Peyer's patch (tissue), 4 donors: Measurements from ENCODE around the gene SAYSD1. TPM values are rescaled to one million over a fixed set of nuclear protein-coding genes. Genes with fewer than 3 reads are reported as not detected.
"Not testable (repeated sequence)": the region's sequence is repeated elsewhere in the genome, so short reads cannot be mapped to it uniquely, and the experiment has no call there.

ENCODE experiments used
- DNase-seq, 3 donors: peaks; one replicate each; pipeline ENCODE4 v3.0.0-alpha.2; 2017 to 2019
- H3K27ac ChIP-seq, 4 donors: fragments of 200-600 bp; sonication (generic); one replicate each; pipeline ENCODE4 v1.5.1; 2016 to 2019
- H3K27me3 ChIP-seq, 2 donors: fragments of 200-600 bp; sonication (generic); one replicate each; pipeline ENCODE4 v1.5.1; 2019
- H3K36me3 ChIP-seq, 3 donors: fragments of 200-600 bp; sonication (generic); one replicate each; pipeline ENCODE4 v1.5.1; 2016 to 2019
- H3K4me1 ChIP-seq, 4 donors: fragments of 200-600 bp; sonication (generic); one replicate each; pipeline ENCODE4 v1.5.1; 2016 to 2019
- H3K4me3 ChIP-seq, 4 donors: fragments of 200-600 bp; sonication (generic); 1 replicate in 3 of 4; 2 replicates in 1 of 4; pipeline ENCODE4 v1.5.1; 2016 to 2019; ENCODE audit warnings: mild to moderate bottlenecking in 1 of 4
- H3K9me3 ChIP-seq, 4 donors: fragments of 200-600 bp; sonication (generic); one replicate each; pipeline ENCODE4 v1.5.1; 2016 to 2019; ENCODE audit warnings: mild to moderate bottlenecking in 1 of 4
- CTCF ChIP-seq, 6 experiments: fragments of 450-650 bp in 4 of 6; fragments of 200-600 bp in 2 of 6; sonication (generic) in 1 of 6; IDR thresholded peaks; one replicate each; pipeline ENCODE4 v1.5.1; 2017 to 2019; ENCODE audit warnings: antibody characterized with exemption in 6 of 6, mild to moderate bottlenecking in 3 of 6, moderate library complexity in 1 of 6
- POLR2A ChIP-seq, 2 donors: fragments of 450-650 bp; IDR thresholded peaks; one replicate each; pipeline ENCODE4 v1.5.1; 2017; ENCODE audit warnings: antibody characterized with exemption in 2 of 2, mild to moderate bottlenecking in 2 of 2, moderate library complexity in 2 of 2
- total RNA-seq, 4 donors: library from RNA; depleted of rRNA; stranded (reverse); fragments of >200 nt; gene quantifications; one replicate each; pipeline ENCODE4 v1.1.0, GENCODE V29; 2016

The SAYSD1 gene
- total RNA-seq, 4 donors from 2014 or later = 12.4 to 24.7 (median 19.1) TPM

GRCh38 chr6:39137245-39137644 is 22.3 kb upstream of the SAYSD1 start:
- DNase-seq = peak in 1 of 3 donors; percentile 65
- no peak overlapping the region for H3K27ac ChIP-seq
- no peaks in the 10 kb centered on the region for H3K4me1 ChIP-seq
- no peak overlapping the region for H3K4me3 ChIP-seq
- H3K9me3 ChIP-seq = no peaks in the 10 kb centered on the region
- H3K27me3 ChIP-seq = no peaks in the 10 kb centered on the region
- TF ChIP-seq CTCF (IDR thresholded peaks at IDR 0.05) (no peak), POLR2A (IDR thresholded peaks at IDR 0.05) (no peak)
- H3K36me3 ChIP-seq = no peaks in the 10 kb centered on the region

- not testable (repeated sequence) for H3K27ac ChIP-seq
These were observed 21.2 kb upstream of the SAYSD1 start for GRCh38 chr6:39136207-39136606.

GRCh38 chr6:39134761-39135160 is 19.8 kb upstream of the SAYSD1 start:
- H3K27me3 ChIP-seq, DNase-seq, H3K36me3 ChIP-seq, H3K4me1 ChIP-seq, H3K27ac ChIP-seq, H3K9me3 ChIP-seq, H3K4me3 ChIP-seq: not testable (repeated sequence)

More at GRCh38 chr6:39136207-39136606, 21.2 kb upstream of the SAYSD1 start:
- not testable (repeated sequence) for H3K36me3 ChIP-seq, H3K4me3 ChIP-seq, H3K9me3 ChIP-seq, H3K27me3 ChIP-seq, H3K4me1 ChIP-seq, DNase-seq

- H3K36me3 ChIP-seq = no peaks in the 10 kb centered on the region
- no peaks in the 10 kb centered on the region for H3K4me1 ChIP-seq
- no peak overlapping the region for H3K27ac ChIP-seq
- TF ChIP-seq POLR2A (IDR thresholded peaks at IDR 0.05) (no peak), CTCF (IDR thresholded peaks at IDR 0.05) (no peak)
- H3K4me3 ChIP-seq = no peak overlapping the region
- no peak for DNase-seq
- H3K9me3 ChIP-seq = no peaks in the 10 kb centered on the region
- no peaks in the 10 kb centered on the region for H3K27me3 ChIP-seq
These were observed 15.7 kb upstream of the SAYSD1 start for GRCh38 chr6:39130691-39131090.

GRCh38 chr6:39128832-39129231 is 13.8 kb upstream of the SAYSD1 start:
- Histone ChIP-seq H3K36me3 (no peaks in the 10 kb centered on the region), H3K27me3 (no peaks in the 10 kb centered on the region), H3K4me1 (no peaks in the 10 kb centered on the region), H3K9me3 (no peaks in the 10 kb centered on the region), H3K27ac (no peak overlapping the region), H3K4me3 (no peak overlapping the region)
- DNase-seq = no peak
- no peak for TF ChIP-seq CTCF (IDR thresholded peaks at IDR 0.05)
- no peak for TF ChIP-seq POLR2A (IDR thresholded peaks at IDR 0.05)

GRCh38 chr6:39128106-39128505 is 13.1 kb upstream of the SAYSD1 start:
- Histone ChIP-seq H3K27ac (no peak overlapping the region), H3K27me3 (no peaks in the 10 kb centered on the region), H3K4me3 (no peak overlapping the region), H3K36me3 (no peaks in the 10 kb centered on the region), H3K9me3 (no peaks in the 10 kb centered on the region), H3K4me1 (no peaks in the 10 kb centered on the region)
- no peak for DNase-seq
- TF ChIP-seq POLR2A (IDR thresholded peaks at IDR 0.05) (no peak), CTCF (IDR thresholded peaks at IDR 0.05) (no peak)

GRCh38 chr6:39124114-39124513 is 9.1 kb upstream of the SAYSD1 start:
- no peaks in the 10 kb centered on the region for H3K4me1 ChIP-seq
- no peak overlapping the region for H3K4me3 ChIP-seq
- DNase-seq = no peak
- H3K9me3 ChIP-seq = no peaks in the 10 kb centered on the region
- no peak overlapping the region for H3K27ac ChIP-seq
- no peaks in the 10 kb centered on the region for H3K27me3 ChIP-seq
- H3K36me3 ChIP-seq = no peaks in the 10 kb centered on the region
- TF ChIP-seq CTCF (IDR thresholded peaks at IDR 0.05) (no peak), POLR2A (IDR thresholded peaks at IDR 0.05) (no peak)
